GM12892 (cell line): ENCODE data around the gene ST3GAL6.

ENCODE experiments used
- POLR2A ChIP-seq: IDR thresholded peaks from 2 replicates; pipeline ENCODE4 v1.6.1; 2011; ENCODE audit warnings: low read depth, low read length, control low read depth
- POLR2AphosphoS5 ChIP-seq: IDR thresholded peaks from 2 replicates; pipeline ENCODE4 v1.6.1; 2011; ENCODE audit warnings: low read depth, low read length, control low read depth

DNA sequence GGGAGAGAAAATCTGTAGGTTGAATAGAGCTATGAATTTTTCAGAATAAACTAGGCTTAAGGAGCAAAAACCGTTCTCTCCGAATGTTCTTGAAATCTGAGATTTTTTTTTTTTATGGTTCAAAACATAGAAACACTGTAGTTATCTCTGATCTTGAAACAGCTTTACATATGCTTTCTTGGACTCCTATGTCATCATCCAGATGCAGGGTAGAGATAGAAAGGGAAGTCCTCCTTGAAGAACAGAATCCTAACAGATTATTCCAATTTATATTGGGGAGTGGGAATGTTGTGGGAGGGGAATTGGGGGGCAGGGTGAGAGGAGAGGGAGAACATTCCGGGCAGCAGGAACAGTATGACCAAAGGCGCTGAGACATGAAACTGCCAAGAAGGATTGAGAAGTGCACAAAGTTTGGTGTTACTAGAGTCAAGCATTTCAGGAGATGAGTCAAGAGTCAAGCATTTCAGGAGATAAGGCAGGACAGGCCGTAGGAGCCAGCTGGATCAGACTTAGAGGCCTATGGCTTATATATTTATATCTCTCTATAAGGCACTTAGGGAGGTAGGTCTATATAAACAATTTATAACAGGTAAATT is 21.9 kb upstream of the ST3GAL6 start:
- TF ChIP-seq POLR2A (no peak), POLR2AphosphoS5 (no peak)
